Testis (tissue), 3 donors: Measurements from ENCODE around the gene VIT. TPM values are rescaled to one million over a fixed set of nuclear protein-coding genes. Genes with fewer than 3 reads are reported as not detected.
A peak's percentile ranks its signal among the peaks of the same experiment; 100 is the strongest.

Experiments
- DNase-seq: peaks from one replicate; pipeline ENCODE4 v3.0.0-alpha.2; 2019
- H3K27ac ChIP-seq, 2 donors: fragments of 200-600 bp; sonication (generic); one replicate each; pipeline ENCODE4 v1.5.1; 2019
- H3K27me3 ChIP-seq: fragments of 200-600 bp; sonication (generic); one replicate; pipeline ENCODE4 v1.5.1; 2019
- H3K36me3 ChIP-seq: fragments of 200-600 bp; sonication (generic); one replicate; pipeline ENCODE4 v1.5.1; 2017; ENCODE audit warnings: low read depth; ENCODE audit errors: missing control alignments
- H3K4me1 ChIP-seq: fragments of 200-600 bp; sonication (generic); one replicate; pipeline ENCODE4 v1.5.1; 2019
- H3K4me3 ChIP-seq, 2 donors: fragments of 200-600 bp; sonication (generic); one replicate each; pipeline ENCODE4 v1.5.1; 2017 to 2019
- H3K9me3 ChIP-seq: fragments of 200-600 bp; sonication (generic); one replicate; pipeline ENCODE4 v1.5.1; 2017
- CTCF ChIP-seq, 3 experiments: fragments of 450-650 bp in 2 of 3; fragments of 200-600 bp in 1 of 3; sonication (generic) in 1 of 3; IDR thresholded peaks; one replicate each; pipeline ENCODE4 v1.5.1; 2016 to 2019; ENCODE audit warnings: antibody characterized with exemption in 3 of 3, mild to moderate bottlenecking in 2 of 3, moderate library complexity in 1 of 3
- POLR2A ChIP-seq: fragments of 450-650 bp; IDR thresholded peaks from one replicate; pipeline ENCODE4 v1.6.1; 2017; ENCODE audit warnings: antibody characterized with exemption, mild to moderate bottlenecking, moderate library complexity
- WGBS, 2 donors: methylation state at CpG; one replicate each; pipeline ENCODE4 v1.1.5; 2018; 5-methylcytosine and 5-hydroxymethylcytosine counted together
- intact Hi-C: fragments of 100-400 bp; cut with DNase I; formaldehyde crosslinking; loops from one replicate; pipeline ENCODE4 v1.15.1; 2023; ENCODE audit warnings: low total_unique reads
- polyA plus RNA-seq: library from polyadenylated mRNA; stranded (reverse); fragments of 350-450 nt; fragmentation: Illumina TruSeq; extraction: RNeasy Lipid Tissue Mini Kit (QIAGEN cat#74804); gene quantifications from one replicate; pipeline ENCODE4 v1.2.3, GENCODE V29; 2014; ENCODE audit warnings: low read depth, low replicate concordance; ENCODE audit not compliant: insufficient read depth
- total RNA-seq, 2 donors: library from RNA; depleted of rRNA; stranded (reverse); fragments of >200 nt; gene quantifications; one replicate each; pipeline ENCODE4 v1.2.3, GENCODE V29; 2016

Gene VIT
- total and polyA plus RNA-seq, 3 donors from 2014 or later = 5.6 to 9.4 (median 7.2) TPM

- no peaks in the 10 kb centered on the region for H3K9me3 ChIP-seq
- intact Hi-C loops = no loop called here
- no peak for DNase-seq
- H3K27me3 ChIP-seq = no peaks in the 10 kb centered on the region
- H3K36me3 ChIP-seq = no peaks in the 10 kb centered on the region
- WGBS, 2 donors = 50 to 67% methylated on average over 2 of the region's 2 CpGs
- H3K4me3 ChIP-seq = no peak overlapping the region
- H3K4me1 ChIP-seq = peaks cover 6% of the 10 kb centered on the region
- no peak overlapping the region for H3K27ac ChIP-seq
- no peak for TF ChIP-seq CTCF (IDR thresholded peaks at IDR 0.05)
- no peak for TF ChIP-seq POLR2A
Measured at GRCh38 chr2:36701918-36702317, 5.4 kb downstream of the VIT start.

GRCh38 chr2:36702781-36703180, 6.3 kb downstream of the VIT start:
- no peak for TF ChIP-seq CTCF (IDR thresholded peaks at IDR 0.05)
- TF ChIP-seq POLR2A = no peak
- intact Hi-C loops = no loop called here
- Histone ChIP-seq H3K27me3 (no peaks in the 10 kb centered on the region), H3K4me3 (no peak overlapping the region), H3K27ac (no peak overlapping the region), H3K9me3 (no peaks in the 10 kb centered on the region), H3K4me1 (peaks cover 8% of the 10 kb centered on the region), H3K36me3 (no peaks in the 10 kb centered on the region)
- 89 to 93% methylated on average over 3 of the region's 3 CpGs for WGBS, 2 donors
- no peak for DNase-seq

- peak; percentile 59 for DNase-seq
- Histone ChIP-seq H3K27ac (peak overlapping the region in 1 of 2 donors; percentile 62), H3K9me3 (no peaks in the 10 kb centered on the region), H3K27me3 (no peaks in the 10 kb centered on the region), H3K36me3 (no peaks in the 10 kb centered on the region), H3K4me1 (peaks cover 8% of the 10 kb centered on the region), H3K4me3 (no peak overlapping the region)
- TF ChIP-seq POLR2A = no peak
- TF ChIP-seq CTCF (IDR thresholded peaks at IDR 0.05) = no peak
- intact Hi-C loops = no loop called here
- 56 to 72% methylated on average over 6 of the region's 6 CpGs for WGBS, 2 donors
Measured at GRCh38 chr2:36704475-36705150, 8.1 kb downstream of the VIT start.

- Histone ChIP-seq H3K4me3 (no peak overlapping the region), H3K4me1 (peaks cover 8% of the 10 kb centered on the region), H3K36me3 (no peaks in the 10 kb centered on the region), H3K27me3 (no peaks in the 10 kb centered on the region), H3K9me3 (no peaks in the 10 kb centered on the region), H3K27ac (peak overlapping the region in 1 of 2 donors; percentile 62)
- TF ChIP-seq CTCF (IDR thresholded peaks at IDR 0.05) (no peak), POLR2A (no peak)
- WGBS, 2 donors = 71 to 72% methylated on average over 9 of the region's 9 CpGs
- DNase-seq = no peak
- intact Hi-C loops = no loop called here
Measured at GRCh38 chr2:36705326-36706020, 9.0 kb downstream of the VIT start.
